Measurements from ENCODE around the gene FOXL1. TPM values are rescaled to one million over a fixed set of nuclear protein-coding genes. Genes with fewer than 3 reads are reported as not detected.

The FOXL1 gene
- total and polyA plus RNA-seq, 2 of the 13 experiments (the other 11 are each of a cell fraction or from before 2014, with no cell fraction given), result not detected

DNA sequence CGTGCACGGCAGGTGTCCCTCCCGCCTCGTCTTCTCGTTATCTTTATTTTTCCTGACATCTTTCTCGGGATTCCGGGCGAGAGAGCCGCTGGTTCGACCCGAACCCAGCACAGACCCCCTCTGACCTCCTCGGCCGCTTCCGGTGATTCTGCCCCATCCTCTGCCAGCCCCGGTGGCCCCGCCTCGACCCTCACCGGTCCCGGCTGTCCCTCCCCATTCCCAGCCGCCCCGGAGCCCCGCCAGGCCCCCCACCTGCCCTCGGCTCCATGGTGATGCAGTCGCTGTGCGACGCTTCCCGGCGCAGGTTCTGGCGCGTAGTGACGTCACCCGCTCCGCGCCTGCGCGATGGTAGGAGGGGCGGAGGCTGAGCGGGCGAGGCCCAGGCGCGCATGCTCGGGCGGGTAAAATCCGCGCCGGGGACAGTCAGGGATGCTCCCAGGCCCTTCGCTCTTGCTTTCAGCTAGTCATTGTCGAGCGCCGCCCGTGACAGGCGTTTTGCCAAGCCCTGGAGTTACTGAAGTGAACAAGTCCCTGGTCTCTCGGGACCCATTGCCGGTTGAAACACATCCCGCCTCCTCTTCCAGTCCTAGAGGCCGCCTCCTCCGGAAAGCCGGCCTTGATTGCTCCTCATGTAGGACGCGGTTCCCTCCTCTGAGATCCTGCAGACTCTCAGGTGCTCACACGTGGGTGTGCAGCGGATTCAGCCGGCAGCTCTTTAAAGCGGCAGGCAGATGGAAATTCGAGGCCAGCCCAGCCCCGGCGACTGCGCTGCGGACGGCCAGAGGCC is 23.2 kb upstream of the FOXL1 start, which contains the start of gene MTHFSD (continued):
- TF ChIP-seq ZNF501 (CRISPR knock-in tag; IDR thresholded peaks at IDR 0.05) (peak; percentile 89), RARA (CRISPR knock-in tag; IDR thresholded peaks at IDR 0.05) (no peak; the same call in 1 of the 2 replicates), ZBTB25 (CRISPR knock-in tag; IDR thresholded peaks at IDR 0.05) (peak; percentile 79), SOX13 (IDR thresholded peaks at IDR 0.05) (peak; percentile 12; the same call in 1 of the 2 replicates), SOX13 (CRISPR knock-in tag; conservative IDR thresholded peaks at IDR 0.05 in 1 of 2, IDR thresholded peaks at IDR 0.05 in 1 of 2) (0 out of 4 replicates have a peak, but pooled peaks of 1 of the 2 experiments have one; percentile 44), ZNF224 (CRISPR knock-in tag; IDR thresholded peaks at IDR 0.05) (no peak; the same call in 1 of the 2 replicates), KLF12 (CRISPR knock-in tag; IDR thresholded peaks at IDR 0.05; ENCODE audit: borderline replicate concordance) (peak; percentile 68), ZNF775 (CRISPR knock-in tag; IDR thresholded peaks at IDR 0.05; ENCODE audit: borderline replicate concordance) (no peak), IRF2 (CRISPR knock-in tag; IDR thresholded peaks at IDR 0.05) (peak; percentile 71), PCBP2 (optimal IDR thresholded peaks at IDR 0.05; ENCODE audit: low read depth, low read length, poor library complexity, severe bottlenecking) (no peak), ZNF773 (CRISPR knock-in tag; IDR thresholded peaks at IDR 0.05; ENCODE audit: borderline replicate concordance) (peak; percentile 70; the same call in 1 of the 2 replicates), ZMYM3 (CRISPR knock-in tag; IDR thresholded peaks at IDR 0.05) (peak; percentile 100), ZNF703 (CRISPR knock-in tag; IDR thresholded peaks at IDR 0.05; ENCODE audit: borderline replicate concordance) (no peak), ZNF674 (CRISPR knock-in tag; IDR thresholded peaks at IDR 0.05; ENCODE audit: low read depth) (peak; percentile 77; the same call in 1 of the 2 replicates), KAT7 (CRISPR knock-in tag; IDR thresholded peaks at IDR 0.05; ENCODE audit: borderline replicate concordance) (peak; percentile 76; the same call in 1 of the 2 replicates), STAG1 (CRISPR knock-in tag; IDR thresholded peaks at IDR 0.05) (no peak), TFDP2 (CRISPR knock-in tag; IDR thresholded peaks at IDR 0.05) (peak; percentile 83), ZNF879 (CRISPR knock-in tag; IDR thresholded peaks at IDR 0.05) (no peak)
- TF ChIP-seq, protein P1, sequence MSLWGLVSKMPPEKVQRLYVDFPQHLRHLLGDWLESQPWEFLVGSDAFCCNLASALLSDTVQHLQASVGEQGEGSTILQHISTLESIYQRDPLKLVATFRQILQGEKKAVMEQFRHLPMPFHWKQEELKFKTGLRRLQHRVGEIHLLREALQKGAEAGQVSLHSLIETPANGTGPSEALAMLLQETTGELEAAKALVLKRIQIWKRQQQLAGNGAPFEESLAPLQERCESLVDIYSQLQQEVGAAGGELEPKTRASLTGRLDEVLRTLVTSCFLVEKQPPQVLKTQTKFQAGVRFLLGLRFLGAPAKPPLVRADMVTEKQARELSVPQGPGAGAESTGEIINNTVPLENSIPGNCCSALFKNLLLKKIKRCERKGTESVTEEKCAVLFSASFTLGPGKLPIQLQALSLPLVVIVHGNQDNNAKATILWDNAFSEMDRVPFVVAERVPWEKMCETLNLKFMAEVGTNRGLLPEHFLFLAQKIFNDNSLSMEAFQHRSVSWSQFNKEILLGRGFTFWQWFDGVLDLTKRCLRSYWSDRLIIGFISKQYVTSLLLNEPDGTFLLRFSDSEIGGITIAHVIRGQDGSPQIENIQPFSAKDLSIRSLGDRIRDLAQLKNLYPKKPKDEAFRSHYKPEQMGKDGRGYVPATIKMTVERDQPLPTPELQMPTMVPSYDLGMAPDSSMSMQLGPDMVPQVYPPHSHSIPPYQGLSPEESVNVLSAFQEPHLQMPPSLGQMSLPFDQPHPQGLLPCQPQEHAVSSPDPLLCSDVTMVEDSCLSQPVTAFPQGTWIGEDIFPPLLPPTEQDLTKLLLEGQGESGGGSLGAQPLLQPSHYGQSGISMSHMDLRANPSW (CRISPR knock-in tag; IDR thresholded peaks at IDR 0.05; ENCODE audit: borderline replicate concordance), result no peak
- TF ChIP-seq, protein P2, sequence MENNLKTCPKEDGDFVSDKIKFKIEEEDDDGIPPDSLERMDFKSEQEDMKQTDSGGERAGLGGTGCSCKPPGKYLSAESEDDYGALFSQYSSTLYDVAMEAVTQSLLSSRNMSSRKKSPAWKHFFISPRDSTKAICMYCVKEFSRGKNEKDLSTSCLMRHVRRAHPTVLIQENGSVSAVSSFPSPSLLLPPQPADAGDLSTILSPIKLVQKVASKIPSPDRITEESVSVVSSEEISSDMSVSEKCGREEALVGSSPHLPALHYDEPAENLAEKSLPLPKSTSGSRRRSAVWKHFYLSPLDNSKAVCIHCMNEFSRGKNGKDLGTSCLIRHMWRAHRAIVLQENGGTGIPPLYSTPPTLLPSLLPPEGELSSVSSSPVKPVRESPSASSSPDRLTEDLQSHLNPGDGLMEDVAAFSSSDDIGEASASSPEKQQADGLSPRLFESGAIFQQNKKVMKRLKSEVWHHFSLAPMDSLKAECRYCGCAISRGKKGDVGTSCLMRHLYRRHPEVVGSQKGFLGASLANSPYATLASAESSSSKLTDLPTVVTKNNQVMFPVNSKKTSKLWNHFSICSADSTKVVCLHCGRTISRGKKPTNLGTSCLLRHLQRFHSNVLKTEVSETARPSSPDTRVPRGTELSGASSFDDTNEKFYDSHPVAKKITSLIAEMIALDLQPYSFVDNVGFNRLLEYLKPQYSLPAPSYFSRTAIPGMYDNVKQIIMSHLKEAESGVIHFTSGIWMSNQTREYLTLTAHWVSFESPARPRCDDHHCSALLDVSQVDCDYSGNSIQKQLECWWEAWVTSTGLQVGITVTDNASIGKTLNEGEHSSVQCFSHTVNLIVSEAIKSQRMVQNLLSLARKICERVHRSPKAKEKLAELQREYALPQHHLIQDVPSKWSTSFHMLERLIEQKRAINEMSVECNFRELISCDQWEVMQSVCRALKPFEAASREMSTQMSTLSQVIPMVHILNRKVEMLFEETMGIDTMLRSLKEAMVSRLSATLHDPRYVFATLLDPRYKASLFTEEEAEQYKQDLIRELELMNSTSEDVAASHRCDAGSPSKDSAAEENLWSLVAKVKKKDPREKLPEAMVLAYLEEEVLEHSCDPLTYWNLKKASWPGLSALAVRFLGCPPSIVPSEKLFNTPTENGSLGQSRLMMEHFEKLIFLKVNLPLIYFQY (CRISPR knock-in tag; IDR thresholded peaks at IDR 0.05; ENCODE audit: borderline replicate concordance), result no peak
